ENCODE data around the gene SC5D.

SC5D gene

DNA sequence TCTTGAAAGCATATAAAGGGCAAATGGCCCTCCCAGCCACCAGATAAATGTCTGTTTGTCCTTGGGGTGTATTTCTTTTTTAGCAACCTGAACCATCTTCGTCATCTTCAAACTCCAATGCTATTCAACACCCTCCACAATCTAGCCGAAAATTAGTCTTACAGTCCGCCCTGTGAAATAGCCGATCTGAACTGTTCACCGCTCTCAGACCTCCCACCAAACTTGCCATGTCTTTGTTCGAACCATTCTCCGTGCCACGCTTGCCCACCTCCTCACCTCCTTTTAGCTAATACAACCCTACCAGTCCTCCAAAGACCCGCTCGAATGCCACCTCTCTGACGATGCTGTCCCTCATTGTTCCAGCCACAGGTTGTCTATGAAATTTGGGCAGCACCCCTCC is 46.0 kb downstream of the SC5D start:
- H3K4me3 ChIP-seq (ENCODE audit: control insufficient read depth, low read depth, low read length) = no peak overlapping the region
- TF ChIP-seq, protein P1, sequence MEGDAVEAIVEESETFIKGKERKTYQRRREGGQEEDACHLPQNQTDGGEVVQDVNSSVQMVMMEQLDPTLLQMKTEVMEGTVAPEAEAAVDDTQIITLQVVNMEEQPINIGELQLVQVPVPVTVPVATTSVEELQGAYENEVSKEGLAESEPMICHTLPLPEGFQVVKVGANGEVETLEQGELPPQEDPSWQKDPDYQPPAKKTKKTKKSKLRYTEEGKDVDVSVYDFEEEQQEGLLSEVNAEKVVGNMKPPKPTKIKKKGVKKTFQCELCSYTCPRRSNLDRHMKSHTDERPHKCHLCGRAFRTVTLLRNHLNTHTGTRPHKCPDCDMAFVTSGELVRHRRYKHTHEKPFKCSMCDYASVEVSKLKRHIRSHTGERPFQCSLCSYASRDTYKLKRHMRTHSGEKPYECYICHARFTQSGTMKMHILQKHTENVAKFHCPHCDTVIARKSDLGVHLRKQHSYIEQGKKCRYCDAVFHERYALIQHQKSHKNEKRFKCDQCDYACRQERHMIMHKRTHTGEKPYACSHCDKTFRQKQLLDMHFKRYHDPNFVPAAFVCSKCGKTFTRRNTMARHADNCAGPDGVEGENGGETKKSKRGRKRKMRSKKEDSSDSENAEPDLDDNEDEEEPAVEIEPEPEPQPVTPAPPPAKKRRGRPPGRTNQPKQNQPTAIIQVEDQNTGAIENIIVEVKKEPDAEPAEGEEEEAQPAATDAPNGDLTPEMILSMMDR (IDR thresholded peaks at IDR 0.05; ENCODE audit: control insufficient read depth, insufficient read depth, low read depth, low read length, missing control alignments) = no peak
- DNase-seq (ENCODE audit: low read depth) = no peak

DNA sequence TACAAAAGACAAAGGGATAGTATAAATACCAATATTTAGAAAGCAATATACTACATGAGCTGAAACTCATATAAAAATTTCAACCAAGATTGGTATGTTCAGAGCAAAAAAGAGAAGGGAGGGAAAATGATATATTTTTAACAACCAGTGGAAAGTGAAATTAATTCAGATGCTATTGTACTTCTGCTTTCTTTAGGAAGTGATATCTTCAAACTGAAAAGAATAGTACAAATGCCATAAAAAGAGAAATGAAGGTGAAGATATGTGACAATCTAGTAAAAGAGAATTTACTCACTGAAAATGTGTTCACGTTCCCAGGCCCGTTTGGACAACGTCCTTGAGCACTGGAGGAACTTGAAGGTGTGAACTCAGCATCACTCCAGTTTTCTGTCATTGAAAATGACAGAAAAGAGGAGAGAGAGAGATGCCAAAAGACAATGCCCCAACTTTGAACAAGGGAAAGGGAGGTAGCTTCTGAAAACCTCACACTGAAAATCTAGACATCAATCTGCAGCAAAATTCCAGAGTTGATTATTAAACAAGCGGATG is 47.5 kb downstream of the SC5D start:
- no peak for DNase-seq (ENCODE audit: low read depth)
- TF ChIP-seq, protein P1 (IDR thresholded peaks at IDR 0.05; ENCODE audit: control insufficient read depth, insufficient read depth, low read depth, low read length, missing control alignments) = no peak
- H3K4me3 ChIP-seq (ENCODE audit: control insufficient read depth, low read depth, low read length) = no peak overlapping the region

DNA sequence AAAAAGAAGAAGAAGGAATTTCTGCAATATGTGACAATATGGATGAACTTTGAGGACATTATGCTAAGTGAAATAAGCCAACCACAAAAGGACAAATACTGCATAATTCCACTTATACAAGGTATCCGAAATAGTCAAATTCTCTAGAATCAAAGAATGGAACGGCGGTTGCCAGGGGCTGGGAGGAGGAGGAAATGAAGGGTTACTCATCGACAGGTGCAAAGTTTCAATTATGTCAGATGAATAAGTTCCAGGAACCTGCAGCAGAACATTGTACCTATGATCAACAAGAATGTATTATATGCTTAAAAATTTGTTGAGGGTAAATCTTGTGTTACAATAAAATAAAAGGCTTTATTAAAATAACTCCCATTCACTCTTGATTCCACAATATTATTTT is 49.0 kb downstream of the SC5D start:
- TF ChIP-seq, protein P1 (IDR thresholded peaks at IDR 0.05; ENCODE audit: control insufficient read depth, insufficient read depth, low read depth, low read length, missing control alignments) = no peak
- H3K4me3 ChIP-seq (ENCODE audit: control insufficient read depth, low read depth, low read length) = no peak overlapping the region
- no peak for DNase-seq (ENCODE audit: low read depth)

DNA sequence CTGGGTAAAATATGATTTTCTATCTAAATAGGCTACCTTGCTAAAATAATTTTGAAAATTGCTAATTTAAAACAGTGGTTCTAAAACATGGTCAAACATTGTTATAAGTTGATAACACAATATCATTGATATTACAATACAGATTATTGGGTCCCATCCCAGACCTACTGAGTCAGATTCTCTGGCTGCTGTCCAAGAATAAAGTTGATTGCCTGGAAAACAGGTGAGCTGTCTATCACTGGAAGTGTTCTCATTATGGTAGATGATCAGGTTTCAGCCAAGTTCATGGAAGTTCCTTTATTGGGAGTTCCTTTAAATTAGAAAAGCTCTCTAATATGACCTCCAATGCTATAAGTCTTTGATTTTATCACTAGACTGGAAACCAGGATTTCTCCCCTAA is 52.3 kb downstream of the SC5D start:
- H3K4me3 ChIP-seq (ENCODE audit: control insufficient read depth, low read depth, low read length) = no peak overlapping the region
- no peak for DNase-seq (ENCODE audit: low read depth)
- TF ChIP-seq, protein P1 (IDR thresholded peaks at IDR 0.05; ENCODE audit: control insufficient read depth, insufficient read depth, low read depth, low read length, missing control alignments) = no peak

DNA sequence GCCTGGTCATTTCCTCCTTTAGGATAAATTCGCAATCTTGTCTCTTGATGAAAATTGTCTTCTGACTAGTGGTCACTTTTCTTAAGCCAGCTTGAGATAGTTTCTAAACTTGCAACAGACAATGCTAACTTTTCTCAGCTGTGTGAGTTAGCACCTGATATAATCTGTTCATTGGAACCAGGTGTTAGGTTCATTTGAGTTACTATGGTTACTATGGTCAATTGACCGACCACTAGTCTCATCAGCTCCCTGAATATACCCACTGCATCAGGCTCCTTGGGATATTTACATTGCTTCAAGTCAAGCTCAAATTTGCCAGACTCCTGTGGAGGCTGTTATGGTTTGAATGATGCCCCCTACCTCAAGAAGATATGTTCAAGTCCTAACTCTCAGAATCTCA is 54.5 kb downstream of the SC5D start:
- no peak for DNase-seq (ENCODE audit: low read depth)
- TF ChIP-seq, protein P1 (IDR thresholded peaks at IDR 0.05; ENCODE audit: control insufficient read depth, insufficient read depth, low read depth, low read length, missing control alignments) = no peak
- no peak overlapping the region for H3K4me3 ChIP-seq (ENCODE audit: control insufficient read depth, low read depth, low read length)

DNA sequence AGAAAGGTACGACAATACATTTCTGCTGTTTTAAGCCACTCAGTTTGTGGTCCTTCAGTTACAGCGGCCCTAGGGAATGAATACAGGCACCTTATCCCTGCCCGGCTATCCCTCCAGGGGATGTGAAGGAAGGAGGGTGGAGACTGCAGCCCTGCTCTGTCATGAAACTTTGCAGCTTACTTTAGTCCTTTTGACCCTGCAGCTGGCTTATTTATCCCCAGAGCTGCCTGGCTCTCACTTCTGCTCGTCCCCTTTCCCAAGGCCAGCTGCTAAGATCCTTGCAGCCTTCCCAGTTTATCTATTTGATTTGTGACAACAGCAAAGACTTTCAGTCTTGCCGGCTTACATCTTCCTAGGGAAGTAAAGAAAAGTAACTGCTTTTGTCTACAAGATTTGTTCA is 55.2 kb downstream of the SC5D start:
- H3K4me3 ChIP-seq (ENCODE audit: control insufficient read depth, low read depth, low read length) = no peak overlapping the region
- TF ChIP-seq, protein P1 (IDR thresholded peaks at IDR 0.05; ENCODE audit: control insufficient read depth, insufficient read depth, low read depth, low read length, missing control alignments) = no peak
- DNase-seq (ENCODE audit: low read depth) = no peak
